Glutamatergic neuron (in vitro differentiated cells): ENCODE data around the gene PLA2G2A. TPM values are rescaled to one million over a fixed set of nuclear protein-coding genes. Genes with fewer than 3 reads are reported as not detected.

Experiments
- DNase-seq: peaks from one replicate; pipeline ENCODE4 v3.0.0; 2022
- H3K27ac Mint-ChIP-seq: one replicate; pipeline ENCODE4 v1.8.0; 2020; ENCODE audit warnings: mild to moderate bottlenecking, mixed read lengths, inconsistent platforms; ENCODE audit not compliant: unreplicated experiment
- H3K27me3 Mint-ChIP-seq: one replicate; pipeline ENCODE4 v1.8.0; 2020; ENCODE audit warnings: mild to moderate bottlenecking, moderate library complexity, mixed read lengths, inconsistent platforms; ENCODE audit not compliant: unreplicated experiment
- H3K36me3 Mint-ChIP-seq: one replicate; pipeline ENCODE4 v1.8.0; 2020; ENCODE audit warnings: mild to moderate bottlenecking, mixed read lengths, inconsistent platforms; ENCODE audit not compliant: unreplicated experiment
- H3K4me1 Mint-ChIP-seq: one replicate; pipeline ENCODE4 v1.8.0; 2020; ENCODE audit warnings: mild to moderate bottlenecking, low read depth, mixed read lengths, inconsistent platforms; ENCODE audit not compliant: unreplicated experiment
- H3K4me3 Mint-ChIP-seq: one replicate; pipeline ENCODE4 v1.8.0; 2020; ENCODE audit warnings: mild to moderate bottlenecking, mixed read lengths, inconsistent platforms; ENCODE audit not compliant: unreplicated experiment
- H3K9me3 Mint-ChIP-seq: one replicate; pipeline ENCODE4 v1.8.0; 2020; ENCODE audit warnings: mild to moderate bottlenecking, moderate library complexity, mixed read lengths, inconsistent platforms; ENCODE audit not compliant: unreplicated experiment
- CTCF ChIP-seq: fragments of 200-600 bp; sonication (generic); IDR thresholded peaks from one replicate; pipeline ENCODE4 v1.5.0; 2021; ENCODE audit not compliant: partially characterized antibody, unreplicated experiment
- total RNA-seq: library from RNA; stranded (reverse); fragmentation: NEBNext Ultra II Directional; extraction: Animal tissue kit (Norgen Biotek cat#: 25700); gene quantifications from one replicate; pipeline ENCODE4 v1.2.1, GENCODE V29; 2021; ENCODE audit not compliant: unreplicated experiment

The PLA2G2A gene
- total RNA-seq, 1 donor from 2014 or later, result not detected

- H3K4me1 Mint-ChIP-seq, result no peaks in the 10 kb centered on the region
- peaks cover 10% of the 10 kb centered on the region for H3K36me3 Mint-ChIP-seq
- no peak for TF ChIP-seq CTCF
- H3K4me3 Mint-ChIP-seq, result no peak overlapping the region
- H3K27me3 Mint-ChIP-seq, result no peaks in the 10 kb centered on the region
- no peak for DNase-seq
- no peak overlapping the region for H3K27ac Mint-ChIP-seq
- H3K9me3 Mint-ChIP-seq, result peaks cover under 1% of the 10 kb centered on the region
These were observed 30.4 kb downstream of the PLA2G2A start for GRCh38 chr1:19949016-19949415.

- DNase-seq, result no peak
- H3K4me1 Mint-ChIP-seq, result no peaks in the 10 kb centered on the region
- H3K27me3 Mint-ChIP-seq, result no peaks in the 10 kb centered on the region
- peaks cover 4% of the 10 kb centered on the region for H3K9me3 Mint-ChIP-seq
- no peak for TF ChIP-seq CTCF
- no peak overlapping the region for H3K27ac Mint-ChIP-seq
- H3K4me3 Mint-ChIP-seq, result no peak overlapping the region
- peaks cover 8% of the 10 kb centered on the region for H3K36me3 Mint-ChIP-seq
These were observed 32.4 kb downstream of the PLA2G2A start for GRCh38 chr1:19946971-19947370.

GRCh38 chr1:19946331-19946751 lies 33.1 kb downstream of the PLA2G2A start:
- peaks cover 4% of the 10 kb centered on the region for H3K9me3 Mint-ChIP-seq
- no peak for TF ChIP-seq CTCF
- H3K27ac Mint-ChIP-seq, result no peak overlapping the region
- H3K4me3 Mint-ChIP-seq, result no peak overlapping the region
- no peak for DNase-seq
- peaks cover 8% of the 10 kb centered on the region for H3K36me3 Mint-ChIP-seq
- H3K4me1 Mint-ChIP-seq, result no peaks in the 10 kb centered on the region
- no peaks in the 10 kb centered on the region for H3K27me3 Mint-ChIP-seq

DNA sequence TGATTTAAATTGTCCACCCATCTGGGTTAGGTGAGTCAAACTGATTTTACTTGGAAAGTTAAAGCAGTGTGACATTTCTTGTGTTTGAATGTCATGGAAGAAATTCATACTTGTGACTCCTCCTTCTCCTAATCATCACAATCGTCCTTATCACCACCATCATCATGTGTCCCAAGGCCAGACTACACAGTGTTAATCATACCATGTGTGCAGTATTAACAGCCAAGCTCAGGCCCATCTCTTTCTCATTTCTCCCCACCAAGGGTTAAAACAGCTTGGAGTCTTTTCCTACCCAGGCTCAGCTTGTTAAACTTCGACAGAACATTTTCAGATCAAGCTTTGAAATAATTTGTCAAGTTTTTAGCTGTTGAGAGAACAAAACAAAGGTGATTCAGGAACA lies 33.5 kb downstream of the PLA2G2A start:
- Mint-ChIP-seq H3K27ac (no peak overlapping the region), H3K27me3 (no peaks in the 10 kb centered on the region), H3K36me3 (peaks cover 11% of the 10 kb centered on the region), H3K4me1 (no peaks in the 10 kb centered on the region), H3K9me3 (peaks cover 4% of the 10 kb centered on the region), H3K4me3 (no peak overlapping the region)
- DNase-seq, result no peak
- no peak for TF ChIP-seq CTCF

DNA sequence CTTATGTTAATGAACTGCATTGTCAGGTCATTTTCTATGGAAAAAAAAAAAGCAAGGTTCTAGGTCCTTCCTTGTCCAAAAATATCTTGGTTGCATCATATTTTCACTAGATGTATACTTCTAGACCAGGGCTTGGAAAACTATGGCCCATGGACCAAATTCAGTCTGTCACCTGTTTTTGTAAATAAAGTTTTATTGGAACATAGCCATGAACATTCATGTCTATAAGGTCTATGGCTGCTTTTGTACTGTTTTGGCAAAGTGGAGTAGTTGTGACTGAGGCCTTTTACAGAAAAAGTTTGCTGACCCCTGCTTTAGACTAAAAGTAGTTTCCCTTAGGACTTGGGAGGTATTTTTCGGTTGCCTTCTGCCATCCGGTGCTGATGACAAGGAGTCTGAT lies 36.8 kb downstream of the PLA2G2A start:
- peaks cover 4% of the 10 kb centered on the region for H3K9me3 Mint-ChIP-seq
- H3K4me3 Mint-ChIP-seq, result no peak overlapping the region
- no peaks in the 10 kb centered on the region for H3K27me3 Mint-ChIP-seq
- TF ChIP-seq CTCF, result no peak
- no peak for DNase-seq
- H3K27ac Mint-ChIP-seq, result no peak overlapping the region
- peaks cover 11% of the 10 kb centered on the region for H3K36me3 Mint-ChIP-seq
- no peaks in the 10 kb centered on the region for H3K4me1 Mint-ChIP-seq
